NCI-H510A (cell line): ENCODE results near the gene PIF1.
A peak's percentile ranks its signal among the peaks of the same experiment; 100 is the strongest.
"Not testable (repeated sequence)": the region's sequence is repeated elsewhere in the genome, so short reads cannot be mapped to it uniquely, and the experiment has no call there.

Experiments
- DNase-seq: peaks from one replicate; lab custom pipeline; 2025; lab: John Stamatoyannopoulos, UW

Gene PIF1

DNA sequence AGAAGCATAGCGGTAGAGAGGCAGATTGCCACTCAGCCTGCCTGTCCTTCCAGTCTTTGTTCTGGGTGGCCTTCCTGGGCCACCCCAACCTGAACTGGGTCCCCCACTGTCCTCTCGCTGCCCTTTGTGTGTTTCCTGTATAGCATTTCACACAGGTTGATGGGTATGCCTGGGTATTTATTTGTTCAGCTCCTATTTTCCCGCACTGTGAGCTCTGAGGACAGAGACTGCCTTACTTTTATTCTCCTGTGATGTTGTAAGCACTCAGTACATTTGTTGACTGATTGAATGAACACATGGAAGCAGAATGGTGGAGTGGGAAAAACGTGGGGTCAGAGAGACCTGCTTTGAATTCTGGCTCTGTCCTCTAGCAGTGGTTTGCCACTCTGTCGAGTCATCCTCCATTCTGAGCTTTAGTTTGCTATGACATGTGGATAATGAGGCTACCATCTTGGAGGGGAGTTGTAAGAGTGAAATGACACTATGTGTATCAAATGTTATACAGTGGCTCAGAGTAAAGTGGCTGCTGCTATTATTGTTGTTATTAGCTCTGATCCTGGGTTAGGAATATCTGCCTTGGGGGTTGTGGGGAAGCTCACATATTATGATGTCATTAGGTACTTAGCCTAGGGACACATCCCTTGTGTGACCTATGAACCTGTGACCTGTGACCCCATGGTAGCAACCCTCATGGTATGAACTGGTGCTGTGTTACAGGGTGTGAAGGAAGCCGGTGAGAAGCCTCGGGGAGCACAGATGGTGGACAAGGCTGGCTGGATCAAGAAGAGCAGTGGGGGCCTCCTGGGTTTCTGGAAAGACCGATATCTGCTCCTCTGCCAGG lies 22.6 kb upstream of the PIF1 start:
- no peak for DNase-seq

DNA sequence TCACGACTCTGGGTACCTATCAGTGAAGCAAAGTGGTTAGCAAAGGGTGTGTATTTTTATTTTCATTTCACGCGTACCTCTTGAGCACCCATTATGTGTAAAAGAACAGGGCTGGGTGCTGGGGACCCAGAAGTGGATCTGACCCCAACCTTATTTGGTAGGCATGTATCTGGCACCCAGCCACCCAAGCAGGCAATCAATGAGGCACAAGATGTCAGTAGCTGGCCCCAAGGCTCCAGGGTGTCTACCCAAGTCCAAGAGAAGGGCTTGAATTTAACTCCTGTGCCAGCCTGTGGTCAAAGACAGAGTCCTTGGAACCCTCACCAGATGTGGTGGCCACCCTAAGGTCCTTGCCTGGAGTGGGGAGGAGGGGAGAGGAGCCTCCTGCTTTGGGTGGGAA lies 22.0 kb upstream of the PIF1 start:
- DNase-seq: no peak

DNA sequence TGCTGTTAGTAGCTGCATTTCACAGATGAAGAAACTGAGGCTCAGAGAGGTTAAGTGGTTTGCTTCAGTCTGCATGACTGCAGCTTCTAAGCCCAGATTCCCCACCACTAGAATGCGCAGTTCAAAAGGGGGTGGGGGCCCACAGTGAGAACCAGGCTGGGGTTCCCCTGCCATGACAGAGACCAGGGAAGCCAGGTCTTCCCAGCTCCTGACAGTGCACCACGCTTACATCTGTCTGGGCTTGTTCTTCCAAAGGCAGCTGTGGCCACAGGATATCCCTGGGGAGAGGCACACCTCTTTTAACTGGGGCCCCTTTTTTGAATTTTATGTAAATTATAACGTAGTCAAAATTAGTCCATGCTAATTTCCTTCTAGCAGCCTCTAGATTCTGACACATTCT lies 21.6 kb upstream of the PIF1 start:
- no peak for DNase-seq

DNA sequence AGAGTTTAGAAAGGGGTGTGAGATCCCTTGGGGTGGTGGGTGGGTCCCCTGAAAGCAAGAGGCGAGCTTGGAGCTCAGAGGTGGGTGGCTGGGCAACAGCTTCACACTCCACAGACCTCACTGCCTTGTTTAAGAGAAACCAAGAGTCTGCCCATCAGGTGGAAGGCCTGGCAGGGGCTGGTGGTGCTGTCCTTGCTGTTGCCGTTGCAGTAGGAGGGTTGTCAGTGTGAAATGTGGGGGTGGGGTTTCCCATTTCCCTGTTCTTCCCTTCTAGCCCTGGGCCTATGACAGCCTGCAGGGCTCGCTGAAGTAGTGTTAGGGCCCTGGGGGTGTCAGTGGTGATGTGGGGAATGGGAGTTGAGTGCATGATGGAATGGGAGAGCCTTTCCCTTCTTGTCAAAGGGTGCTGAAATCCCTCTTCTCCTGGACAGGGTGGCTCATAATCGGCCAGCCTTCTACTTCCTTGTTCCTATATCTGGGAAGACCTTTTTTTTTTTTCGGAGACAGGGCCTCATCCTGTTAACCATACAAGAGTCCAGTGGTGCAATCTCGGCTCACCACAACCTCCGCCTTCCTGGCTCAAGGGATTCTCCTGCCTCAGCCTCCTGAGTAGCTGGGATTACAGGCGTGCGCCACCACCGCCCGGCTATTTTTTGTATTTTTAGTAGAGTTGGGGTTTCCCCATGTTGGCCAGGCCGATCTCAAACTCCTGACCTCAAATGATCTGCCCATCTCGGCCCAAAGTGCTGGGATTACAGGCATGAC lies 20.6 kb upstream of the PIF1 start:
- DNase-seq: no peak

DNA sequence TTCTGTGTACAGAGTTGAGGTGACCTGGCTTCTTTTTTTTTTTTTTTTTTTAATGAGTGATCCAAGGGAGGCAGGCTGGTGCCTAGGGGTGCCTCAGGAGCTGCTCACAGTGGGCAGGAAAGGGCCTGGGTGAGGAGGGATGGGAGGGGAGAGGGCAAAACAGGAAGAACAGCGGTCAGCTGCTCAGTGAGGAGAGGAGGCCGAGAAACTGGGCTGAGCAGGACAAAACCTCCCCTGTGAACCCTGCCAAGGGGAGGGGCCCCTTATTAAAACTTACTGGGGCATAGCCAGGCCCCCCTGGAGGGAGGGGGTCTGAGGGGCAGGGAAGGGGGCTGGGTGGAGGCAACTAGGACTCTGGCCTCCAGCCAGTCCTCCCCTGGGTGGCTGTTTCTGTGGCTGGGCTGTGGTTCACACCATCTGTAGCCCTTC lies 19.8 kb upstream of the PIF1 start:
- no peak for DNase-seq

DNA sequence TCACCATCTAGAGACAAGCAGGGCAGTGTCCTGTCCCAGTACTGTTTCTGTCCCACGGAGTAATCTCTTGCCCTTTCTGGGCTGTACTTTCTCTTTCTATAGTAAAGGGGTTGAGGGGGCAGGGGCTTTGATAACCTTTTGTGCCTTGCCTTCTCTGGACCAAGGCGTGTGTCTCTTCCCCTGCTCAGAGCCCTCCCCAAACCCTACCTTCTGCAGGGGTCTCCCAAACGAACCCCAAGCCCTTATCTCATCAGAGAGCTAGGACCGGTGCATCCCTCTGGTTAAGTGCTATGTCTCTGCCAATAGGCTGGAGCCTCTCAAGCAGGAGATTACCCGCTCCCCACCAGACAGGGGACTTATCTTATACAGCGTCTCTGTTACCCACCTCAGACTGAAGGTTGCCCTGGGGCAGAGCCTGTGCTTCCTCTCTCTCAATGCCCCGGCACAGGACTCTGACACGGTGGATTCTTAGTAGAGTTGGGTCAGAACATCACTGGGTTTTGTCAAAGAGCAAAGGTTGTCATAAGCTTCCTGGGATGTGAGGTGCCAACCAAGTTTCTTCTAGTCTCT lies 19.2 kb upstream of the PIF1 start:
- DNase-seq: no peak

DNA sequence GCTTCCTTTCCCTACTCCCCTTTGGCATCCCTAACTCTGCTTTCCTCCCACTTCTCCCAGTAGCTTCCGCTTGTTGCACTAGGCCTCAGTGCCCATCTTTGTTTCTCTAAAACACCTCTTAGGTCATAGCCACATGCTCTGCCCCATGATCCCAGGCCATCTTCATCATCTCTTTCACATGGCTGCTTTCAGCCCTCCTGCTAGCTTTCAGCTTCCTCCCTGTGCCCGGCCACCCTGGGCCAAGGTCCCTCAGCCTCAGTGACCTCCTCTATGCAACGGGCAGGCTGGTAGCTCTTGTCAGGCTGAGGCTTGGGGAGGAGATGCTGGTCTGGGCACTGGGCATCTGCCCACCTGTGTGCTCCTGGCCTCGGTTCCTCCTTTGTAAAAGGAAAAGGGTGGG lies 18.5 kb upstream of the PIF1 start:
- no peak for DNase-seq

DNA sequence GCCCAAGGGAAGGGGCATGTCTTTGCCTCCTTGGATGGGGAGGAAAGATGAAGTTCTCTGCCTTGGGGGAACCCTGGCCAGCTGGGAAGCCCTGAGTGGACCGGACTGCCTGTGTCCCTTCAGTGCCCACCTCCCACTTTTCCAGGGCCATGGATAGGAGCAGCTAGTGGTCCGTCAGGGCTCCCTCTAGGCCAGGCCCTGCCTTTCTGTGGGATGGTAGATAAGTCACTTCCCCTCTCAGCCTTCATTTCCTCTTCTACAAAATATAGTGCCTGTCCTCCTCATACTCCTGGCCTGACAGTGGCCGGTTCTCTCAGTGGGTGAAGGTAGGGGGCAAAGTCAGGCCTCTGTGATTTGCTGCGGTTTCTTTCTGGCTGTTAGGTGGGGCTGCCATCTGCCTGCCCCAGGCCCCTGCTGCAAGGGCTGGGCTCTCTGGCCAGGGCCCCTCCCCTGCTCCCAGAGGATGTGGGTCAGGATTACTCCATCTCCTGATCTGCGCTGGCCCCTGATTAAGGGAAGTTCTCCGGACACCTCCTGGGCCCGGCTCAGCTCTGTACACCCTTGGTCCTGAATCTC lies 17.6 kb upstream of the PIF1 start:
- DNase-seq: no peak

DNA sequence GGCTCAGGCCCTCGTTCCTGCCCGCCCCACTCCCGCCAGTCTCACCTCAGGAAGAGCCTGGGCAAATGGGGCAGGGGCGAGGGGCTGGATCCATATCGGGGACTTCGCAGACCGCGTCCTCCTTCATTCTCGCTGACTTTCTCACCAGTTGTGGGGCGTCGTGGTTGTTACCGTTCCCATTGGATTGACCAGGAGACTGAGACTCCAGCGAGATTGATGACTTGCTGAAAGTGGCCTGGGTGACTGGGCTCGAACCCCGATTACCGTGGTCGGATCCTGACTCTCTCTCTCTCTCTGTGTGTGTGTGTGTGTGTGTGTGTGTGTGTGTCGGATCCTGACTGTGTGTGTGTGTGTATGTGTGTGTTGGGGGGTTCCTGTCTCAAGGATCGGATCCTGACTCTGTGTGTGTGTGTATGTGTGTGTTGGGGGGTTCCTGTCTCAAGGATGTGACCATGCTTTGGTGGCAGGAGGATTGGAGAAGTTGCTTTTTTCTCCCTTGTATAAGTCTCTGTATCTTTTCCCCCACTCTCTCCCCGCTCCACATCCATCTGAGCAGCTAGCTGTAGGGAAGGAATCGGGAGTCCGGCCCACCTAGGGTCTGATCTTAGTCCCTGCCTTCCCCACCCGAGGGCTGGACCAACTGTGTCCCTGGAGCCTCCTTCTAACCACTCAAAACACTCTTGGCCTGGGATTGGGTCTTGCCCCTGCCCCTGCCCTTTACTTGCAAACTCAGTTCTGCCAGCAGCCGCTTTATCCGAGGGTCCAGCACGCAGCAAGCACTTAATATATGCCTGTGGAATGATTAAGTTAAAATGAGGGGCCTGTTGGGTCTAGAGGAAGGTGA lies 16.9 kb upstream of the PIF1 start:
- DNase-seq: no peak

DNA sequence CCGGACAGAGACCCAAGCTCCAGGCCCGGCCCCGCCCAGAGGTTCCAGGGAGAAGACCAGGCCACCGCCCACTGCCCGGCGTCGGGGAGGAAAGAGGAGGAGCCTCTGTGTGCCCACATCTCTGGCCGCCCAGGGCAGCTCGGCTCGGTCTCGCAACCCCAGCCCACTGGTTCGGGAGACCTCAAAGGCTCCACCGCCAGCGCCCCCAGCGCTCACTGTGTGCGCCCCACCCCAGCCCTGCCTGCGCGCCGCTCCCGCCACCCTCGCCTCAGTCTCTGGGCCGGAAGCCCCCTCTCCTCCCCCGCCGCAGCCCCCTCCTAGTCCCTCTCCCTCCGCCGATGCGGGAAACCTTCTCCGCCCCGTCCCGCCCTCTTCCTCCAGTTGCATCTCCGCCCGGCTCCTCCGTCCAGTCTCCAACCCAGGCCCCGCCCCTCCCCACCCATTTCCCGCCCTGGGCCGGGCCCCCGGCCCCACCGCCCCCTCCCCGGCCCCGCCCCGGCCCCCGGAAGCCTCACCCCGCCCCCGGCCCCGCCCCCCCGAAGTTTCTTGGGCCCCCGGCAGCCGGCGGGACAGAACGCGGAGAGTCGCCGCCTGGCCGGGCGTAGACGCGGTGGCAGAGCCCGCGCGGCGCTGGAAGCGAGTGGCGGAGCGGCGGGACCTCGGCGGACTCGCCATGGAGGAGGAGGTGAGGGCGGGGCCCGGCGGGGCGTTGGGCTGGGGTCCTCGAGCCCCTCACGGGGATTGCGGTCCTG lies 16.1 kb upstream of the PIF1 start, which contains the start of gene PLEKHO2:
TSS of gene PLEKHO2 (plus strand) at position 572 of the 752 bp plus-strand sequence. CDS start at position 674, 102 bp downstream.
- DNase-seq: peak; percentile 90

DNA sequence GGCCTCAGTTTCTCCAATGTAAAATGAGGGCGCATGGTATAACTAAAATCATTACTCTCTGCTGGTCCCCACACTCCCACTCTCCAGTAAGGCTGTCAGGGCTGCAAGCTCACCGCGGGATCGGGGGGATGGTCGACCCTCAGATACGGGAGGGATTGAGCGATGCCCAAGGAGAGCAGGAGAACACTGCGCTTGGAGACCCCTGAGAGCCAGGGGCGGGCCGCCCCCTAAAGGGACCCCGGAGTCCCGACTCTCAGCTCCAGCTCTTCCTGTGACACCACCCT lies 15.6 kb upstream of the PIF1 start:
- DNase-seq: no peak

DNA sequence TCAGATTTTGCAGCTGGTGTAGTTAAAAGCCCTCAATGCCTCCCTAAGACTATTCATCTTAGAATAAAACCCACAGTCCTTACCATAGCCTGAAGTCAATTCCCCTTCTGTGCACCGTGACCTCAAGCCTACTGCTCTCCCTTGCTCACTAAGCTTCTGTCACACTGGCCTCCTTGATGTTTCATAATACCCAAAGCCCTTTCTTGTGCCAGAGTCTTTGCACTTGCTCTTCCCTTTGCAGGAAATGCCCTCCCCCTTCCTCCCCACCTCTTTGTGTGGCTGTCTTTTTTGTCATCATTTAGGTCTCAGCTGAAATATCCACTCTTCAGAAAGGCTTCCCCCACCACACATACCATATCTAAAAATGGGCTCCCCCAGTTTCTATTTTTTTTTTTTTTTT lies 12.1 kb upstream of the PIF1 start:
- no peak for DNase-seq

DNA sequence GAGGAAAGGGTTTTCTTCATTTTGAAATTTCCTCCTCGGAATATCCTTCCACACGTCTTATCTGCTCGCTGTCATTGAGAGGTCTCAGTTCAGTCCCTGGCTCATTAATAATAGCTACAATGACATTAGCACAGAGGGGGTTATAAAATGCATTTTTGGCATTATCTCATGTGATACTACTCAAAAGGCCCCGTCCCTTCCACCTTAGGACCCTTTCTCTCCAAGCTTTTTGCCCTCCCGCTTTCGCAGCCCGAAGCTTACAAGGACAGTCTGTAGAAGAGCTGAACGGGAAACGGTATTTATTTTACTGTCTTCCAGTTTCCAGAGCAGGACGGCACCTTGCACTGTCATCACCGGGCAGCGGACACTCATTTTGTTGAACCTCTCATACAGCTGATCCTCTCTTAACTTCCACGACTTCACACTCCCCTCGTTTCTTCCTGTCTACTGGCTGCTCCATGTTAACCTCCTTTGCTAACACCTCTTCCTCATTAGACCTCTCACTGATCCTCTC lies 10.6 kb upstream of the PIF1 start:
- no peak for DNase-seq

DNA sequence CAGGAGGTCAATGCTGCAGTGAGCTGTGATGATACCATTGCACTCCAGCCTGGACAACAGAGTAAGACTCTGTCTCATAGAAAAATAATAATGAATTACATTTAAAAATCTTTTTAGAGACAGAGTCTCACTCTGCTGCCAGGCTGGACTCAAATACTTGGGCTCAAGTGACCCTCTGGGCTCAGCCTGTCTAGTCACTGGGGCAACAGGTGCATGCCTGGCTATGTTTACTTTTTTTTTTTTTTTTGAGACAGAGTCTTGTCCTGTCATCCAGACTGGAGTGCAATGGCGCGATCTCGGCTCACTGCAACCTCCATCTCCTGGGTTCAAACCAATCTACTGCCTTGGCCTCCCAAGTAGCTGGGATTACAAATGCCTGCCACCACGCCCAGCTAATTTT lies 8.2 kb upstream of the PIF1 start:
- no peak for DNase-seq

DNA sequence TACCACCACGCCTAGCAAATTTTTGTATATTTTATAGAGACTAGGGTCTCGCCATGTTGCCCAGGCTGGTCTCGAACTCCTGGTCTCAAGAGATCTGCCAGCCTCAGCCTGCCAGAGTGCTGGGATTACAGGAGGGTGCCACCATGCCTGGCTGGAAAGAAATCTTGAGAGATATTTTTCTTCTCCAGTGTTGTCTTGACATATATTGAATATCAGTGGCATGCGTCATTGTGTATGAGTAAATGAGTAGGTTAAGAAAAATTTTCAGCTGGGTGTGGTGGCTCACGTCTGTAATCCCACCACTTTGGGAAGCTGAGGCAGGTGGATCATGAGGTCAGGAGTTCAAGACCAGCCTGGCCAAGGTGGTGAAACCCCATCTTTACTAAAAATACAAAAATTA lies 3.5 kb upstream of the PIF1 start:
- no peak for DNase-seq

DNA sequence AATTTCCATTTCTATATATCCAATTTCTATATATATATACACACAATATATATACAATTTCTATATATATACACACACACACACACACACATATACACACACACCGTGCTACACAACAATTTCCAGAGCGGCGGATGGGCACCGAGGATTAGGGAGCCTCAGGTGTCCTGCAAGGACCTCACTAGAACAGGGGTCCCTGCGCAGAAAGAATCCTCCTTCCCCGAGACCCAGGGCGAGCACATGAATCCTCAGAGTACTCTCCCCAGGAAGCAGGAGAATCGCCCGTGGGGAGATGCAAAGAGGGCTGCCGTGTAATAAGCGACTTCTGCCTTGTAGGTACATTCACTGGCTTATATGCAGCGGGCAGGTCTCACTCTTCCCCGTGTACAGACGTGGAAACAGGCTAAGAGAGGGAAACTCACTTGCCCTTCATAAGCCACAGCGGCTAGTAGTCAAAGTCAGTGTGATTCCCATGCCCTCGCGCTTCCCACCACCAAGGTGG lies 467 bp downstream of the PIF1 start:
- no peak for DNase-seq

DNA sequence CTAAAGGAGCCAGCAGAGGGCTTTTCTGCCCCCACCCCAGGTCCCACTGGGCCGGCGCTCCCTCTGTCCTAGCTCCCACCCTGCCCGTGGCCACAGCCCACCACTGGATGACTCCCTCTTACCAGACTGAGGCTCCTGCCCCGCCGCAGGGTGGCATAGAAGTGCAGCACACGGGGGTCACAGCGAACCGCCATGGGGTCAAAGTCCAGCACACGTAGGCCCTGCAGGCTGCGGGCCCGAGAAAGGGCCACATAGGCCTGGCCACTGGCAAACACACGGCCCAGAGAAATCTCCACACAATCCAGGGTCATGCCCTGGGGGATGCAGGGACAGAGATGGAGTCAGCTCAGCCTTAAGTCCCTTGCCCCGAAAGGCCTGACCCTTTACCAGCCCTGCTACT lies 9.0 kb downstream of the PIF1 start:
- no peak for DNase-seq

DNA sequence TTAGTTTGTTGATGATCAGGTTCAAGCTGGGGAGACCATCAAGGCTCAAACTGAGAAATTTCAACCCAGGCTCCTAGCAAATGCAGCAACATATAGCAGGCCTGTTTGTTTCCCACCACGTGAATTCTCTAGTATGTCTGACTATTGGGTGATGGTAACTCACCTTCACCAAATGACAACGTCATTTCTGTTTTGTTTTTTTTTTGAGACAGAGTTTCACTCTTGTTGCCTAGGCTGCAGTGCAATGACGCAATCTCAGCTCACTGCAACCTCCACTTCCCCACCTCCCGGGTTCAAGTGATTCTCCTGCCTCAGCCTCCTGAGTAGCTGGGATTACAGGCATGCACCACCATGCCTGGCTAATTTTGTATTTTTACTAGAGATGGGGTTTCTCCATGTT lies 10.5 kb downstream of the PIF1 start:
- DNase-seq: not testable (repeated sequence)

DNA sequence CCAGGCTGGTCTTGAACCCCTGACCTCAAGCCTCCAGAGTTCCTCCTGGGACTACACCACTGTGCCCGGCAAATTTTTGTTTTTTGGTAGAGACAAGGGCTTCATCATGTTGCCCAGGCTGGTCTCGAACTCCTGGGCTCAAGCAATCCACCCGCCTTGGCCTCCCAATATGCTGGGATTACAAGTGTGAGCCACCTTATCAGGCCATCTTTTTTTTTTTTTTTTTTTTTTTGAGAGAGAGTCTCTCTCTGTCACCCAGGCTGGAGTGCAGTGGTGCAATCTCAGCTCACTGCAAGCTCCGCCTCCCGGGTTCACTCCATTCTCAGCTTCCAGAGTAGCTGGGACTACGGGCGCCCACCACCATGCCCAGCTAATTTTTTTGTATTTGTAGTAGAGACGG lies 11.2 kb downstream of the PIF1 start:
- not testable (repeated sequence) for DNase-seq

DNA sequence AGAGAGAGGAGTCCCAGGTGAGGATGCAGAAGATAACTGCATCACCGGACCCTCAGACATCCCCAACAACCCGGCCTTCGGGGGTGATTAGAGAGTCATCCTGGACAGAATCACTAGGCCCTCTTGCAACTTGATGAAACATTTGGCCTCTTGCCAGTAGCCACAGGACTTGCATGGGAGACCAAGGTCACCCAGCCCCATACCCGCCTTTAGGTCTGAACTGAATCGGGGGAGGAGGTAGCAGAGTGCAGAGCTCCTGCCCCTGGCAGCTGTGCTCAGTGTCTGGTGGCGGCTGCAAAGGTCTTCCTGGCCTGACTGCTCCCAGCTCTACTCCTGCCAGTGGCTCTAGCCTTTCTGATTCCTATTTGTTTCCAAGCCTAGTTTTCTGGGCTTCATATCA lies 12.4 kb downstream of the PIF1 start:
- DNase-seq: no peak
